ENCODE data around the gene SLC25A36. TPM values are rescaled to one million over a fixed set of nuclear protein-coding genes. Genes with fewer than 3 reads are reported as not detected.
"Not testable (repeated sequence)": the region's sequence is repeated elsewhere in the genome, so short reads cannot be mapped to it uniquely, and the experiment has no call there.

The SLC25A36 gene
- total and polyA plus RNA-seq, 2 donors (not counting 1 experiment from before 2014, with no cell fraction given) = 29.3 to 76.0 TPM

GRCh38 chr3:141012571-141012970 lies 70.9 kb downstream of the SLC25A36 start:
- no peaks in the 10 kb centered on the region for H3K79me2 ChIP-seq (ENCODE audit: control insufficient read depth, insufficient read depth, low read length)
- H3K27me3 ChIP-seq (replicated peaks in 1 of 4; ENCODE audit: control extremely low read depth in 1 of 4, control insufficient read depth in 3 of 4, insufficient read depth in 4 of 4, low read length in 3 of 4) = peaks cover 0 to 4% (median 1%) of the 10 kb centered on the region in 4 experiments
- no peak overlapping the region for H3K4me3 ChIP-seq (ENCODE audit: control extremely low read depth in 1 of 5, extremely low read depth in 1 of 5, insufficient read depth in 1 of 5, low read depth in 2 of 5, low read length in 4 of 5)
- H3K4me2 ChIP-seq (replicated peaks; ENCODE audit: low read depth, low read length, poor library complexity, severe bottlenecking) = no peak overlapping the region
- no peaks in the 10 kb centered on the region for H3K9me3 ChIP-seq (ENCODE audit: control extremely low read depth in 1 of 3, control insufficient read depth in 2 of 3, insufficient read depth in 1 of 3, low read length in 2 of 3)
- H3K9me3 Mint-ChIP-seq (ENCODE audit: insufficient read depth) = peaks cover under 1% of the 10 kb centered on the region
- intact Hi-C loops (cut with micrococcal nuclease) = no loop called here
- peaks cover 5% of the 10 kb centered on the region for H3K4me1 Mint-ChIP-seq
- H3K27ac Mint-ChIP-seq = no peak overlapping the region
- no peaks in the 10 kb centered on the region for H4K20me1 ChIP-seq (ENCODE audit: control insufficient read depth, insufficient read depth, low read length, poor library complexity, severe bottlenecking)
- CTCF ChIA-PET = interaction anchor here (1.4 to 1.7 kb wide), 2 partner anchors 12 to 93 kb away, joined by 3 to 4 read pairs; no protein-coding TSS in a partner anchor
- H3K4me3 Mint-ChIP-seq = no peak overlapping the region
- H3K4me1 ChIP-seq (ENCODE audit: control insufficient read depth in 2 of 2, insufficient read depth in 2 of 2, low read length in 2 of 2) = no peaks in the 10 kb centered on the region
- H2AFZ ChIP-seq (ENCODE audit: insufficient read depth, low read depth, low read length, poor library complexity, severe bottlenecking) = no peak overlapping the region
- WGBS (ENCODE audit: insufficient coverage) = 80% methylated on average over 1 of the region's 2 CpGs
- no peak for ATAC-seq (ENCODE audit: low read depth)
- TF ChIP-seq EZH2 (IDR thresholded peaks at IDR 0.05; ENCODE audit: borderline replicate concordance, insufficient read depth, low read depth, low read length, poor library complexity, severe bottlenecking) (no peak), CTCF (IDR thresholded peaks at IDR 0.05) (no peak)
- H3K36me3 ChIP-seq (replicated peaks in 1 of 2; ENCODE audit: control extremely low read depth in 1 of 2, control insufficient read depth in 1 of 2, extremely low read depth in 1 of 2, insufficient read depth in 2 of 2, low read length in 1 of 2) = no peaks in the 10 kb centered on the region
- DNase-seq = no peak
- H3K27ac ChIP-seq (ENCODE audit: low read length in 2 of 2) = no peak overlapping the region
- H3K9ac ChIP-seq (ENCODE audit: low read length) = no peak overlapping the region
- POLR2A ChIA-PET = no interaction called here
- H3K27me3 Mint-ChIP-seq = peaks cover 51% of the 10 kb centered on the region

GRCh38 chr3:141015481-141015880 lies 73.8 kb downstream of the SLC25A36 start:
- Histone ChIP-seq H3K9me3 (ENCODE audit: control extremely low read depth in 1 of 3, control insufficient read depth in 2 of 3, insufficient read depth in 1 of 3, low read length in 2 of 3) (no peaks in the 10 kb centered on the region), H3K4me3 (ENCODE audit: control extremely low read depth in 1 of 5, extremely low read depth in 1 of 5, insufficient read depth in 1 of 5, low read depth in 2 of 5, low read length in 4 of 5) (no peak overlapping the region), H3K4me2 (replicated peaks; ENCODE audit: low read depth, low read length, poor library complexity, severe bottlenecking) (no peak overlapping the region), H2AFZ (ENCODE audit: insufficient read depth, low read depth, low read length, poor library complexity, severe bottlenecking) (no peak overlapping the region), H3K36me3 (replicated peaks in 1 of 2; ENCODE audit: control extremely low read depth in 1 of 2, control insufficient read depth in 1 of 2, extremely low read depth in 1 of 2, insufficient read depth in 2 of 2, low read length in 1 of 2) (no peaks in the 10 kb centered on the region), H3K4me1 (ENCODE audit: control insufficient read depth in 2 of 2, insufficient read depth in 2 of 2, low read length in 2 of 2) (no peaks in the 10 kb centered on the region), H3K9ac (ENCODE audit: low read length) (no peak overlapping the region), H3K27ac (ENCODE audit: low read length in 2 of 2) (no peak overlapping the region), H3K79me2 (ENCODE audit: control insufficient read depth, insufficient read depth, low read length) (no peaks in the 10 kb centered on the region), H4K20me1 (ENCODE audit: control insufficient read depth, insufficient read depth, low read length, poor library complexity, severe bottlenecking) (no peaks in the 10 kb centered on the region), H3K27me3 (replicated peaks in 1 of 4; ENCODE audit: control extremely low read depth in 1 of 4, control insufficient read depth in 3 of 4, insufficient read depth in 4 of 4, low read length in 3 of 4) (peaks cover 0 to under 1% (median 0%) of the 10 kb centered on the region in 4 experiments)
- intact Hi-C loops (cut with micrococcal nuclease) = no loop called here
- 94% methylated on average over 1 of the region's 3 CpGs for WGBS (ENCODE audit: insufficient coverage)
- peaks cover 7% of the 10 kb centered on the region for H3K4me1 Mint-ChIP-seq
- DNase-seq = no peak
- ChIA-PET CTCF (no interaction called here), POLR2A (no interaction called here)
- no peak for ATAC-seq (ENCODE audit: low read depth)
- H3K9me3 Mint-ChIP-seq (ENCODE audit: insufficient read depth) = peaks cover 3% of the 10 kb centered on the region
- H3K4me3 Mint-ChIP-seq = no peak overlapping the region
- H3K27me3 Mint-ChIP-seq = peaks cover 32% of the 10 kb centered on the region
- no peak overlapping the region for H3K27ac Mint-ChIP-seq
- TF ChIP-seq CTCF (IDR thresholded peaks at IDR 0.05) = no peak
- no peak for TF ChIP-seq EZH2 (IDR thresholded peaks at IDR 0.05; ENCODE audit: borderline replicate concordance, insufficient read depth, low read depth, low read length, poor library complexity, severe bottlenecking)

GRCh38 chr3:141017366-141018322 lies 76.0 kb downstream of the SLC25A36 start:
- H2AFZ ChIP-seq (ENCODE audit: insufficient read depth, low read depth, low read length, poor library complexity, severe bottlenecking); H3K4me2 ChIP-seq (replicated peaks; ENCODE audit: low read depth, low read length, poor library complexity, severe bottlenecking); H3K27ac Mint-ChIP-seq; H3K4me3 ChIP-seq (ENCODE audit: control extremely low read depth in 1 of 5, extremely low read depth in 1 of 5, insufficient read depth in 1 of 5, low read depth in 2 of 5, low read length in 4 of 5); DNase-seq; H3K79me2 ChIP-seq (ENCODE audit: control insufficient read depth, insufficient read depth, low read length); H3K4me3 Mint-ChIP-seq; H3K4me1 ChIP-seq (ENCODE audit: control insufficient read depth in 2 of 2, insufficient read depth in 2 of 2, low read length in 2 of 2); H3K27me3 ChIP-seq (replicated peaks in 1 of 4; ENCODE audit: control extremely low read depth in 1 of 4, control insufficient read depth in 3 of 4, insufficient read depth in 4 of 4, low read length in 3 of 4); H3K9me3 ChIP-seq (ENCODE audit: control extremely low read depth in 1 of 3, control insufficient read depth in 2 of 3, insufficient read depth in 1 of 3, low read length in 2 of 3); intact Hi-C loops (cut with micrococcal nuclease); H3K27ac ChIP-seq (ENCODE audit: low read length in 2 of 2); H3K36me3 ChIP-seq (replicated peaks in 1 of 2; ENCODE audit: control extremely low read depth in 1 of 2, control insufficient read depth in 1 of 2, extremely low read depth in 1 of 2, insufficient read depth in 2 of 2, low read length in 1 of 2); POLR2A ChIA-PET; H3K9me3 Mint-ChIP-seq (ENCODE audit: insufficient read depth); H3K4me1 Mint-ChIP-seq; H4K20me1 ChIP-seq (ENCODE audit: control insufficient read depth, insufficient read depth, low read length, poor library complexity, severe bottlenecking); CTCF ChIA-PET; ATAC-seq (ENCODE audit: low read depth); H3K9ac ChIP-seq (ENCODE audit: low read length): not testable (repeated sequence)
- WGBS (ENCODE audit: insufficient coverage) = 43% methylated on average over 15 of the region's 23 CpGs
- H3K27me3 Mint-ChIP-seq = peaks cover 22% of the 10 kb centered on the region

Data from B cell (primary cell).